ENCODE data around the gene CARNS1. TPM values are rescaled to one million over a fixed set of nuclear protein-coding genes. Genes with fewer than 3 reads are reported as not detected.

CARNS1 gene
- polyA plus RNA-seq, 1 donor (not counting 4 experiments of a cell fraction or from before 2014, with no cell fraction given), result not detected

DNA sequence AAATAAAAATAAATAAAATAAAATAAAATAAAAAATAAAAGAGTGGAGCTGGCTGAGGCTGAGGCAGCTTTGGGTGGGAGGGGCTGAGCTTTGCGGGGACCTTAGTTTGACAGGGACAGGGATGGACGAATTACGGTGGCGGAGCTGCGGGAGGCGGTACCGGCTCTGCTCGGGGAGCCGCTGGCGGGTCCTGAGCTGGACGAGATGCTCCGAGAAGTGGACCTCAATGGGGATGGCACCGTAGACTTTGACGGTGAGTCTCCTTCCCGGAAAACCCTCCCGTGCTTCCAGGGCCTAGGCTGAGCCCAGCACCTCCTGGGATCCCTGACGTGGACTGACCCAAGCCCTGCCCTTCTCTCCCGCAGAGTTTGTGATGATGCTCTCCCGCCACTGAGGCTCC is 42.8 kb downstream of the CARNS1 start:
- H3K36me3 ChIP-seq (ENCODE audit: control insufficient read depth in 2 of 2, extremely low read depth in 1 of 2, insufficient read depth in 2 of 2, low read length in 2 of 2), result no peaks in the 10 kb centered on the region
- H3K27ac ChIP-seq (ENCODE audit: control insufficient read depth, insufficient read depth, low read length), result no peak overlapping the region
- no peak overlapping the region for H3K4me2 ChIP-seq (ENCODE audit: control insufficient read depth, extremely low read depth, insufficient read depth, low read depth, low read length)
- no peak for FAIRE-seq
- H2AFZ ChIP-seq (ENCODE audit: control insufficient read depth, low read length), result no peak overlapping the region
- H3K27me3 ChIP-seq (ENCODE audit: control insufficient read depth, extremely low read depth, insufficient read depth, low read length), result no peaks in the 10 kb centered on the region
- no peaks in the 10 kb centered on the region for H3K79me2 ChIP-seq (ENCODE audit: control insufficient read depth, insufficient read depth, low read length)
- no peaks in the 10 kb centered on the region for H3K9me3 ChIP-seq (ENCODE audit: control insufficient read depth, low read depth, low read length)
- H3K4me1 ChIP-seq (ENCODE audit: control insufficient read depth, extremely low read depth, insufficient read depth, low read length), result peaks cover 2% of the 10 kb centered on the region
- no peak for TF ChIP-seq CTCF (optimal IDR thresholded peaks at IDR 0.05 in 1 of 3, IDR thresholded peaks at IDR 0.05 in 1 of 3, conservative IDR thresholded peaks at IDR 0.05 in 1 of 3; ENCODE audit: extremely low read depth in 1 of 3, insufficient read depth in 2 of 3, low read length in 3 of 3)
- no peak for TF ChIP-seq EZH2 (IDR thresholded peaks at IDR 0.05; ENCODE audit: low read length)
- dilution Hi-C loops (cut with MboI; ENCODE audit: extremely low pct_ligation_motif_present, low sequenced_read_pairs), result no loop called here
- H3K9ac ChIP-seq (ENCODE audit: control insufficient read depth, extremely low read depth, insufficient read depth, low read length), result no peak overlapping the region
- no peaks in the 10 kb centered on the region for H3K9me1 ChIP-seq (ENCODE audit: control insufficient read depth, extremely low read depth, insufficient read depth, low read length)
- no peaks in the 10 kb centered on the region for H4K20me1 ChIP-seq (ENCODE audit: control insufficient read depth, extremely low read depth, insufficient read depth, low read length)
- H3K4me3 ChIP-seq (ENCODE audit: control insufficient read depth in 2 of 3, extremely low read depth in 1 of 3, insufficient read depth in 2 of 3, low read depth in 1 of 3, low read length in 3 of 3), result no peak overlapping the region
- no peak for DNase-seq (ENCODE audit: low read depth, low spot score)

DNA sequence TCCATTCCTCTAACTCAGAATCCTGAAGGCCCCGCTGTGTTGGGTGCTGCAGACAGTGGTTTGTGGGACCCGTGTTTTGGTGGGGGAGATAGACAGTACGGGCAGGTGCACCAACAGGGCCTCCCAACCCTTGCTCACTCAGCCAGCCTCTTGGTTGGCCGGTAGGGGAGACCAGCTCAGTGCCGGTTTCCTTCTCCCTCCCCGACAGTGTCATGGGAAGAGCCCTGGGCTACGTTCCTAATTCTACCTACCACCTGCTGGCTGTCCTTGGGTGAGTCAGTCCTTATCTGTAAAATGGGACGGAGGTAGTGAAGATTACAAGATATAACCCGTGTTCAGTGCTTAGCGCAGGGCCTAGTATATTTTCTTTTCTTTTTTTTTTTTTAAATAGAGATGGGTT is 47.7 kb downstream of the CARNS1 start:
- Histone ChIP-seq H3K9me3 (ENCODE audit: control insufficient read depth, low read depth, low read length) (no peaks in the 10 kb centered on the region), H3K4me2 (ENCODE audit: control insufficient read depth, extremely low read depth, insufficient read depth, low read depth, low read length) (no peak overlapping the region)
- dilution Hi-C loops (cut with MboI; ENCODE audit: extremely low pct_ligation_motif_present, low sequenced_read_pairs), result no loop called here

More for the DNA sequence above, 47.7 kb downstream of the CARNS1 start:
- Histone ChIP-seq H3K4me3 (ENCODE audit: control insufficient read depth in 2 of 3, extremely low read depth in 1 of 3, insufficient read depth in 2 of 3, low read depth in 1 of 3, low read length in 3 of 3) (no peak overlapping the region), H2AFZ (ENCODE audit: control insufficient read depth, low read length) (no peak overlapping the region), H3K9ac (ENCODE audit: control insufficient read depth, extremely low read depth, insufficient read depth, low read length) (no peak overlapping the region), H3K27me3 (ENCODE audit: control insufficient read depth, extremely low read depth, insufficient read depth, low read length) (no peaks in the 10 kb centered on the region), H3K27ac (ENCODE audit: control insufficient read depth, insufficient read depth, low read length) (no peak overlapping the region), H4K20me1 (ENCODE audit: control insufficient read depth, extremely low read depth, insufficient read depth, low read length) (no peaks in the 10 kb centered on the region), H3K36me3 (ENCODE audit: control insufficient read depth in 2 of 2, extremely low read depth in 1 of 2, insufficient read depth in 2 of 2, low read length in 2 of 2) (peaks cover 0 to 5% of the 10 kb centered on the region in 2 experiments), H3K9me1 (ENCODE audit: control insufficient read depth, extremely low read depth, insufficient read depth, low read length) (no peaks in the 10 kb centered on the region), H3K4me1 (ENCODE audit: control insufficient read depth, extremely low read depth, insufficient read depth, low read length) (peaks cover 25% of the 10 kb centered on the region), H3K79me2 (ENCODE audit: control insufficient read depth, insufficient read depth, low read length) (no peaks in the 10 kb centered on the region)
- no peak for DNase-seq (ENCODE audit: low read depth, low spot score)
- FAIRE-seq, result no peak
- TF ChIP-seq CTCF (optimal IDR thresholded peaks at IDR 0.05 in 1 of 3, IDR thresholded peaks at IDR 0.05 in 1 of 3, conservative IDR thresholded peaks at IDR 0.05 in 1 of 3; ENCODE audit: extremely low read depth in 1 of 3, insufficient read depth in 2 of 3, low read length in 3 of 3) (no peak), EZH2 (IDR thresholded peaks at IDR 0.05; ENCODE audit: low read length) (no peak)

Measured in keratinocyte (primary cell).